GM18502 (cell line): ENCODE measurements around the gene HMOX1.
"Not testable (repeated sequence)": the region's sequence is repeated elsewhere in the genome, so short reads cannot be mapped to it uniquely, and the experiment has no call there.

Experiments
- ATAC-seq: cut with Tn5 transposase; IDR thresholded peaks from one replicate; pipeline ENCODE4 v1.9.1; 2021; ENCODE audit warnings: mild to moderate bottlenecking; ENCODE audit not compliant: unreplicated experiment, poor library complexity

HMOX1 gene

GRCh38 chr22:35377735-35378134 lies 3.2 kb upstream of the HMOX1 start:
- ATAC-seq, result no peak

GRCh38 chr22:35378621-35379020 lies 2.3 kb upstream of the HMOX1 start:
- no peak for ATAC-seq

DNA sequence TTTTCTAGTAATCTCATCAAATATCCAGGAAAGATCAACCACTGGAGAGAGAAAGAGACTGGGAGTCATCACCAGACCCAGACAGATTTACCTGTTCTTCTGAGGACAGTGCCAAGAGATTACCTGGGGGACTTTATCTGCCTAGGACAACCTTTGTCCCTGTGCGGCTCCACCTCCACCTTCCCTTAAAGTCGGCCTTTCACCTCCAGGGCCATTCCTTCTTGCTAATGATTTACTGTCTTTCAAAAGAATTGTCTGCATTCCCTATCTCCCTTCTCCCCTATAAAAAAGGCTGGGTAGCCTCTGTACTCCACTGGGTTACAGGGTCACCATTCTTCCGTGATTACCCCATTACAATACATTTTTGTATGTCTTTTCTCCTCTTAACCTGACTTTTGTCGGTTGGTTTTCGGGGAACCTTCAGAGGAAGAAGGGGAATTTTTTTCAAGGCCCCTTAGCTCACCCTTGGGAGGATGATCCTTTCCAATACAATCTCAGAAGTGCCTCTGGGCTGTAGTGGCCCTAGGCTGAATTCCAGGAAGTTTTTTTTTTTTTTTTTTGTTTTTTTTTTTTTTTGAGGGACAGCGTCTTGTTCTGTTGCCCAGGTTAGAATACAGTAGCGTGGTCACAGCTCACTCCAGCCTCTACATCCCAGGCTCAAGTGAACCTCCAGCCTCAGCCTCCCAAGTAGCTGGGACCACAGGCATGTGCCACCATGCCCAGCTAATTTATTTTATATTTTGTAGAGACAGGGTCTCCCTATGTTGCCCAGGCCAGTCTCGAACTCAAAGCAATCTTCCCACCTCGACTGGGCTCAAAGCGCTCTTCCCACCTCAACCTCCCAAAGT lies 1.5 kb upstream of the HMOX1 start:
- no peak for ATAC-seq

GRCh38 chr22:35380013-35380412 lies 883 bp upstream of the HMOX1 start:
- no peak for ATAC-seq

- ATAC-seq, result no peak
Observed at GRCh38 chr22:35381424-35382009, 621 bp downstream of the HMOX1 start.

GRCh38 chr22:35383679-35384071 lies 2.8 kb downstream of the HMOX1 start:
- no peak for ATAC-seq

DNA sequence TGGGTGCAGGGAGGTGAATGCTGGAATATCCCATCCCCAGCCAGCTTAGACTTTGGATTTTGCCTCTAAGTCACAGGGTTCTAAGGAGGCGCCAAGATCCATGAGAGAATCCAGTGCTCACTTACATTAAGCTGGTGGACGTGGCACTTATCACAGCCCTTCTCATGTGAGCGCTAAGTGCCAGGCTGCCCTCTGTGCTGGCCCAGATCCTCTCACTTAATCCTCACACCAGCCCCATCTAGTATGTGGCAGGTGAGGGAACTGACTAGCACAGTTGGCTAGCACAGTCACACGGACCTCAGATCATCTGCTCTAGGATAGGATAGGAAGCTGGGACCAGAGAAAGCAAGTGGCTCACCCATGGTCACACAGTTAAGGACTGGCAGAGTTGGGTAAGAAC lies 3.6 kb downstream of the HMOX1 start:
- ATAC-seq, result no peak

DNA sequence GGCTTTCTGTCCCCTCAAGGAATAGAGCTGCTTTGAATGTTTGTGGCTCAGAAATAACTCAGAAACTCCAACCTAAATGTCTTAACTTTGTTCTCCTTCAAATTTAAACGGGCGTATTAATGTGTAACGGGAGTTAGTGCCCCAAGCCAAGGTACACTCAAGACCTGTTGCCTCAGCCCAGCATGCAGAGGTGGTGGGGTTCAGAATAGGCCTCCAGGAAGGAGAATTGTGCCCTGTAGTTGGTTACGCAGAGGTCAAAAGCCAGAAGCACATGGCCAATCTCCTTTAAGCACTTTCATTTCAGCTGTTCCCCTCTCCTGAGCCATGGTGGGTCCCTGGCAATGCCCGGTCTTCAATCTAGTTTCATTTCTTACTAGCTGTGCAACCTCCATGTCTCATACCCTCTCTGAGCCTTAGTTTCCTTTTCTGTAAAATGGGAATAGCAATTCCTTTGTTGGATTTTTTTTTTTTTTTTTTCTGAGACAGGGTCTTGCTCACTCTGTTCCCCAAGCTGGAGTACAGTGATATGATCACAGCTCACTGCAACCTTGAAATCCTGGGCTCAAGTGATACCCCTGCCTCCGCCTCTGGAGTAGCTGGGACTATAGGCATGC lies 4.2 kb downstream of the HMOX1 start:
- no peak for ATAC-seq

DNA sequence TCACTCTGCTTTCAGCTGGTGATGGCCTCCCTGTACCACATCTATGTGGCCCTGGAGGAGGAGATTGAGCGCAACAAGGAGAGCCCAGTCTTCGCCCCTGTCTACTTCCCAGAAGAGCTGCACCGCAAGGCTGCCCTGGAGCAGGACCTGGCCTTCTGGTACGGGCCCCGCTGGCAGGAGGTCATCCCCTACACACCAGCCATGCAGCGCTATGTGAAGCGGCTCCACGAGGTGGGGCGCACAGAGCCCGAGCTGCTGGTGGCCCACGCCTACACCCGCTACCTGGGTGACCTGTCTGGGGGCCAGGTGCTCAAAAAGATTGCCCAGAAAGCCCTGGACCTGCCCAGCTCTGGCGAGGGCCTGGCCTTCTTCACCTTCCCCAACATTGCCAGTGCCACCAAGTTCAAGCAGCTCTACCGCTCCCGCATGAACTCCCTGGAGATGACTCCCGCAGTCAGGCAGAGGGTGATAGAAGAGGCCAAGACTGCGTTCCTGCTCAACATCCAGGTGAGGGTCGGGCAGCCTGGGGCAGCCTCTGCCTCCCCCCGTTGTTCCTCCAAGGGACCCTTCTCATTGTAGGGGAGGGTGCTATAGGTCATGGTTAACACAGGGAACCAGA lies 5.9 kb downstream of the HMOX1 start:
- ATAC-seq, result no peak

DNA sequence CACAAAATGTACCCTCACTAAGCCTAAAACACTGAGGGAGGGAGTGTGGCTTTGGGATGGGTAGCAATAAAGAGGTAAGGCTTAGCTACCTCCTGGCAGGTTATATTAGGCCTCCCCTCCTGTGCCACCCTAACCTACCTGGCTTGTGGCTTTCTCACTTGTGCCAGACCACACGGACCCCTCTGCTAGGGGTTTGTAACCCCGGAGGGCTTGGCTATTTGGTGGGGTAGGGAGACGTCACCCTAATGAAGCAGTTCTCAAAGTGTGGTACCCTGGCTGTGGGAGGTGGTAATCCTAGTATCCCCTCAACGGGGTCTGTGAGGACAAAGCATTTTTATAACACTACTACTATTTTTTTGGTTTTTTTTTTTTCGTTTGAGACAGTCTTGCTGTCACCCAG lies 10.0 kb downstream of the HMOX1 start:
- ATAC-seq, result no peak

DNA sequence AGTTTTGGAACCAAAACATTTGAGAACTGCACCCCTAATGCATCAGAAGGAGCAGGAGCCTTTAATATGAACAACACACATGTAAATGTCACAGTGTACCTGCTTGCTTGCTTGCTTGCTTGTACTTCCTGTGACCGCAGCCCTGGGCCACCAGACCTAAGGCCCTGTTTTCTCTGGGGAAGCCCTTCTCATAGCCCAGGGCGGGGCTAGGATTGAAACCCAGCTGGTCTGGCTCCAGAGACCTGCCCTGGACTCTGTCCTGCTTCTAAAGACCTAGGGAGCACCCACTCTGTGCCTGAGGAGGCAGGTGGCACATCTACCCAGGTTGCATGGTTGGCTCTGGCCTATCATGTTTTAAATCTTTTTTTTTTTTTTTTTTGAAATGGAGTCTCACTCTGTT lies 11.5 kb downstream of the HMOX1 start:
- ATAC-seq, result no peak

DNA sequence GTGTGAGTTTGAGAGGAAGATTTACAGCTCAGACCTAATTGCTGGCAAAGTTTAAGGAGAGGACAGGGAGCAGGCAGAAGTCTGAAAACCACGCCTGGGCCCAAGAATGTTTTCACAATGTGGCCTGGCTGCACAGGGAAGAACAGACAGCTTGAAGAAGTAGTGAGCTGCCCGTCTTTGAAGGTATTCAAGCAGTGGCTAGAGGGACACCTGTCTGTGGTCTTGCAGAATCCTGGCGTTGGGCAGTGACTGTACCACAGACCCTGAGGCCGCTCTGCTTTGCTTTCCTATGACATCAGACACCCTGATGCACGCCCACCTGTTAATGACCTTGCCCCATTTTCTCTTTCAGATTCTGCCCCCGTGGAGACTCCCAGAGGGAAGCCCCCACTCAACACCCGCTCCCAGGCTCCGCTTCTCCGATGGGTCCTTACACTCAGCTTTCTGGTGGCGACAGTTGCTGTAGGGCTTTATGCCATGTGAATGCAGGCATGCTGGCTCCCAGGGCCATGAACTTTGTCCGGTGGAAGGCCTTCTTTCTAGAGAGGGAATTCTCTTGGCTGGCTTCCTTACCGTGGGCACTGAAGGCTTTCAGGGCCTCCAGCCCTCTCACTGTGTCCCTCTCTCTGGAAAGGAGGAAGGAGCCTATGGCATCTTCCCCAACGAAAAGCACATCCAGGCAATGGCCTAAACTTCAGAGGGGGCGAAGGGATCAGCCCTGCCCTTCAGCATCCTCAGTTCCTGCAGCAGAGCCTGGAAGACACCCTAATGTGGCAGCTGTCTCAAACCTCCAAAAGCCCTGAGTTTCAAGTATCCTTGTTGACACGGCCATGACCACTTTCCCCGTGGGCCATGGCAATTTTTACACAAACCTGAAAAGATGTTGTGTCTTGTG lies 12.5 kb downstream of the HMOX1 start:
- ATAC-seq, result no peak

GRCh38 chr22:35394011-35394312 lies 13.1 kb downstream of the HMOX1 start:
- ATAC-seq, result no peak

DNA sequence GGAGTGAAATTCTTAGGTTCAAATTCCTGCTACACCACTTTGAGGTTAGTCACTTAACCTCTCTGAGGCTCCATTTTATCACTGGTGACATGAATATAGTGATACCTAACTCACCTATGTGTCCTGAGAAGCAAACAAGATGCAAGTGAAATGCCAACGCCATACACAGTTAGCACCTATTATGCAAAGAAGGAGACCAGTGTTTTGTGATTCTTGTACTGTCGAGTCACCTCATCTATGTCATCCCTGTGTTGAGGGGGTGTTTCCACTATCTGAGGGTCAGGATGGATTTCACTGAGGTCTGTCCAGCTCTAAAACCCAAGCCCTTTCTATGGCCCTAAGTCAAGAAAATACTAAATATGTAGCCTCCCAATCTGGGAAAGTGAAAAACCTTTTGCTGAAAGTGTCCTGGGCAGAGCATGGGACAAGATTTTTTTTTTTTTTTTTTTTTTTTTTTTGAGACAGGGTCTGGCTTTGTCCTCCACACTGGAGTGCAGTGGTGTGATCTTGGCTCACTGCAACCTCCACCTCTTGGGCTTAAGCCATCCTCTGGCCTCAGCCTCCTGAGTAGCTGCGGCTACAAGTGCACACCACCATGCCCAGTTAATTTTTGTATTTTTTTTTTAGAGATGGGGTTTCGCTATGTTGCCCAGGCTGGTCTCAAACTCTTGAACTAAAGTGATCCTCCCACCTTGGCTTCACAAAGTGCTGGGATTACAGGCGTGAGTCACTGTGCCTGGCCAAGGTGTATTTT lies 14.1 kb downstream of the HMOX1 start:
- no peak for ATAC-seq

DNA sequence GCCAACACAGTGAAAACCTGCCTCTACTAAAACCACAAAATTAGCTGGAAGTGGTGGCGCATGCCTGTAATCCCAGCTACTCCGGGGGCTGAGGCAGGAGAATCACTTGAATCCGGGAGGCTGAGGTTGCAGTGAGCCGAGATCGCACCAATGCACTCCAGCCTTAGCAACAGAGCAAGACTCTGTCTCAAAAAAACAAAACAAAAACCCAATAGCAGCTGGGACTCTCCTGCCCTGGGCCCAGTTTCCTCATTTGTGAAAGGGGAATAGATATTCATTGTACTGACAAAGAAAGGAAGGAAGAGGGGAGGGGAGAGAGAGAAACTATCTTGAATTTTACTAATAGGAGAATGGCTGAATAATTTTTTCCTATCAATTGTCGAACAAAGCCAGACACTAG lies 15.7 kb downstream of the HMOX1 start:
- ATAC-seq, result not testable (repeated sequence)

GRCh38 chr22:35397095-35397904 lies 16.4 kb downstream of the HMOX1 start:
- no peak for ATAC-seq

DNA sequence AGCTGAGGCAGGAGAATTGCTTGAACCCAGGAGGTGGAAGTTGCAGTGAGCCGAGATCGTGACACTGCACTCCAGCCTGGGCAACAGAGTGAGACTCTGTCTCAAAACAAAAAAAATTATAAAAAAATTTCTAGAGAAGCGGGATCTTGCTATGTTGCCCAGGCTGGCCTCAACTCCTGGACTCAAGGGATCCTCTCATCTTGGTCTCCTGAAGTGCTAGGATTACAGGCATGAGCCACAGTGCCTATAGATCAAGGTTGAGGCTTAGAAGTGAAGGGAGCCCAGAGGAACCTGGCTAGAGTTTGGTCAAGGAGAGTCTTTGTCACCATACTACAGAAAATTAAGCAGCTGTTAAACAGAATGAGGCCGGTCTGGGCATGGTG lies 17.7 kb downstream of the HMOX1 start:
- ATAC-seq, result no peak

DNA sequence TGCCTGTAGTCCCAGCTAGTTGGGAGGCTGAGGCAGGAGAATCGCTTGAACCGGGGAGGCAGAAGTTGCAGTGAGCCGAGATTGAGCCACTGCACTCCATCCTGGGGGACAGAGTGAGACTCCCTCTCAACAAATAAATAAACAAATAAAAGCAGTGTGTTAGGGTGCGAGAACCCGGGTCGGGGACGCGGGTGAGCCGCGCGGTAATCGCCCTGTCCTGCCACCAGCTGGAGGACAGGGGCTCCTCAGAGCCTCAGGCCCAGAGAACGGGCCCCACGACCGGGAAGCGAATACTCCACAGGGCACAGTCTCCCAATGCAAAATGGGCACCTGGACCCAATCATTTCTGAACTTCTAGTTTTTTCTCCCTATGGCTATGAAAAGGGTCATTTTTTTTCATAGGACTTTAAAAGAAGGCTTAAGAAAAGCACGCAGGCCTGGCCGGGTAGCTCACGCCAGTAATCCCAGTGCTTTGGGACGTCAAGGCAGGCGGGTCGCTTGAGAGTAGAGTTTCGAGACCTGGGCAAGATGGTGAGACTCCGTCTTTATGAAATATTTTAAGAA lies 18.3 kb downstream of the HMOX1 start:
- ATAC-seq, result no peak
